ENCODE measurements around the gene PTOV1.

DNA sequence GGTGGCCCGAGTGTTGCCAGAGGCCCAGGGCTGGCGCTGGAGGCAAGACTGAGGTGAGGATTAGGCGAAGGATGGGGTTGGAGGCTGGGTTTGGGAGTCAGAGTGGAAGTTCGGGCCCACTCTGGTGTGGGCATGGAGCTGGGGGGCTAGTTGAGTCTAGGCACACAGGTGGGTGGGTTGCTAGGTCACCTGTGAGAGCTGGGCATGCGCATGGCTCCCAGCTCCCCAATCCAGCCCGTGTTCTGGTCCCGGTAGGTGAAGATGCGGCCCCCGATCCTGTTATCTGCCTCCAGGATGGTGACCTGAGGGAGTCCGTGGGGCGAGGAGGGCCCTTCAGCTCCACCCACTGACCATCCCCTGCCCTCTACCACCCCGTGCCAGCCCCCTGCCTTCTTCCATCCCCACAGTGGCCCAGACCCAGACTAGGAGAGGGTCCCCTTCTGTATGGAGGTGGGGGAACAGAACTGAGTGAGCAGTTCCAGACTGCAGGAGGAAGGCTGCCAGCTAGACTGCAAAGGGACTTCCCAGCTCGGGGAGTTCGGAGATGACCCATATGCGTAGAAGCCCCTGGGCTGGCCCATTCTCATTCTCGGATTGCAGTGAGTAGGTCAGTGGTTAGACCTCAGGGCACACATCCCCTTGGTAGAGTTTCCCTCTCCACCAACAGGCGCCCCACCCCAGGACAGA, 44.1 kb downstream of the PTOV1 start:
- TF ChIP-seq, protein P1, sequence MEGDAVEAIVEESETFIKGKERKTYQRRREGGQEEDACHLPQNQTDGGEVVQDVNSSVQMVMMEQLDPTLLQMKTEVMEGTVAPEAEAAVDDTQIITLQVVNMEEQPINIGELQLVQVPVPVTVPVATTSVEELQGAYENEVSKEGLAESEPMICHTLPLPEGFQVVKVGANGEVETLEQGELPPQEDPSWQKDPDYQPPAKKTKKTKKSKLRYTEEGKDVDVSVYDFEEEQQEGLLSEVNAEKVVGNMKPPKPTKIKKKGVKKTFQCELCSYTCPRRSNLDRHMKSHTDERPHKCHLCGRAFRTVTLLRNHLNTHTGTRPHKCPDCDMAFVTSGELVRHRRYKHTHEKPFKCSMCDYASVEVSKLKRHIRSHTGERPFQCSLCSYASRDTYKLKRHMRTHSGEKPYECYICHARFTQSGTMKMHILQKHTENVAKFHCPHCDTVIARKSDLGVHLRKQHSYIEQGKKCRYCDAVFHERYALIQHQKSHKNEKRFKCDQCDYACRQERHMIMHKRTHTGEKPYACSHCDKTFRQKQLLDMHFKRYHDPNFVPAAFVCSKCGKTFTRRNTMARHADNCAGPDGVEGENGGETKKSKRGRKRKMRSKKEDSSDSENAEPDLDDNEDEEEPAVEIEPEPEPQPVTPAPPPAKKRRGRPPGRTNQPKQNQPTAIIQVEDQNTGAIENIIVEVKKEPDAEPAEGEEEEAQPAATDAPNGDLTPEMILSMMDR (IDR thresholded peaks at IDR 0.05), result no peak
- TF ChIP-seq POLR2A (IDR thresholded peaks at IDR 0.05) (no peak), POLR2AphosphoS5 (IDR thresholded peaks at IDR 0.05) (no peak), EP300 (IDR thresholded peaks at IDR 0.05; ENCODE audit: low read depth) (no peak)

Data from transverse colon (tissue), 4 donors.